ENCODE results near the gene CUL9.

The CUL9 gene

GRCh38 chr6:43186706-43187105 is 4.7 kb downstream of the CUL9 start:
- Histone ChIP-seq H3K27ac (ENCODE audit: low read depth, low read length) (no peak overlapping the region), H3K4me3 (ENCODE audit: low read depth in 1 of 2, low read length in 2 of 2) (no peak overlapping the region), H3K9me3 (ENCODE audit: low read length) (no peaks in the 10 kb centered on the region), H3K27me3 (ENCODE audit: control insufficient read depth in 1 of 2, insufficient read depth in 2 of 2, low read length in 2 of 2) (no peaks in the 10 kb centered on the region), H3K36me3 (ENCODE audit: insufficient read depth, low read length) (peaks cover 45% of the 10 kb centered on the region), H3K9ac (ENCODE audit: low read length) (no peak overlapping the region), H3K4me1 (ENCODE audit: insufficient read depth, low read length) (peaks cover 14% of the 10 kb centered on the region)

DNA sequence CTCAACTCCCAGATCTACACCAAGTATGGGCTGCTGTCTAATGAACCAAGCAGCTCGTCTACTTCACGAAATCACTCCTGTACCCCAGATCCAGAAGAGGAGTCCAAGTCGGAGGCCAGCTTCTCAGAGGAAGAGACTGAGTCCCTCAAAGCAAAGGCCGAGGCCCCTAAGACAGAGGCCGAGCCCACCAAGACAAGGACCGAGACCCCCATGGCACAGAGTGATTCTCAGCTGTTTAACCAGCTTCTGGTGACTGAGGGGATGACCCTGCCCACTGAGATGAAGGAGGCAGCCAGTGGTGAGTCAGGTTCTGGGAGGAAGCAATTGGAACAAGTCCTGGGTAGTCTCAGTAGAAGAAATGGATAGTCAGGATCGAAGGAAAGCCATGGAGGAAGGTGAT is 5.8 kb downstream of the CUL9 start:
- Histone ChIP-seq H3K9ac (ENCODE audit: low read length) (no peak overlapping the region), H3K4me3 (ENCODE audit: low read depth in 1 of 2, low read length in 2 of 2) (no peak overlapping the region), H3K9me3 (ENCODE audit: low read length) (no peaks in the 10 kb centered on the region), H3K4me1 (ENCODE audit: insufficient read depth, low read length) (peaks cover 9% of the 10 kb centered on the region), H3K27ac (ENCODE audit: low read depth, low read length) (no peak overlapping the region), H3K27me3 (ENCODE audit: control insufficient read depth in 1 of 2, insufficient read depth in 2 of 2, low read length in 2 of 2) (no peaks in the 10 kb centered on the region), H3K36me3 (ENCODE audit: insufficient read depth, low read length) (peaks cover 47% of the 10 kb centered on the region)

GRCh38 chr6:43188426-43188825 is 6.4 kb downstream of the CUL9 start:
- Histone ChIP-seq H3K4me3 (ENCODE audit: low read depth in 1 of 2, low read length in 2 of 2) (no peak overlapping the region), H3K4me1 (ENCODE audit: insufficient read depth, low read length) (peaks cover 3% of the 10 kb centered on the region), H3K9me3 (ENCODE audit: low read length) (no peaks in the 10 kb centered on the region), H3K36me3 (ENCODE audit: insufficient read depth, low read length) (peaks cover 53% of the 10 kb centered on the region), H3K27ac (ENCODE audit: low read depth, low read length) (no peak overlapping the region), H3K27me3 (ENCODE audit: control insufficient read depth in 1 of 2, insufficient read depth in 2 of 2, low read length in 2 of 2) (no peaks in the 10 kb centered on the region), H3K9ac (ENCODE audit: low read length) (no peak overlapping the region)

DNA sequence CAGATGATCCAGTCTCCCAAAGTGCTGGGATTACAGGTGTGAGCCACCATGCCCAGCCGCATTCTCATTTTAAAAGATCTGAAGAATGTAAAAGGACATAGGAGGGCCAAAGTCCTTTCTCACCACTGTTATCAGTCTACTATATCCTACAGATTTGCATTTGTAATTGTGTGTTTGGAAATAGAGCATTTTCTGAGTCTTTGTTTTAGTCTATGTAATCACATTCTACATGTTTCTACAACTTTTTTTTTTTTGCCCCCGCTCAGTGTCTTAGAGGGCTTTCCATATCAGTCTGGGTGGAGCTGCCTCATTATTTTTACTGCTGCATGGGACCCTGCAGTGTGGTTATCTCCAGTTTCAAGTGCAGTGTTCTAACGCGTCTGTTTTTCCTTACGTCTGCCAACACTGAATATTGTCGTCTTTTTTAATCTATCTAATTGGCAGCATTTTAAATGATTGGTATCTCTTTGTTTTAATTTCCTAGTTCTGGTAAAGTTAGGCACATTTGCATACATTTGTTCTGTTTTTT is 7.8 kb downstream of the CUL9 start:
- Histone ChIP-seq H3K9ac (ENCODE audit: low read length) (no peak overlapping the region), H3K36me3 (ENCODE audit: insufficient read depth, low read length) (peaks cover 49% of the 10 kb centered on the region)

DNA sequence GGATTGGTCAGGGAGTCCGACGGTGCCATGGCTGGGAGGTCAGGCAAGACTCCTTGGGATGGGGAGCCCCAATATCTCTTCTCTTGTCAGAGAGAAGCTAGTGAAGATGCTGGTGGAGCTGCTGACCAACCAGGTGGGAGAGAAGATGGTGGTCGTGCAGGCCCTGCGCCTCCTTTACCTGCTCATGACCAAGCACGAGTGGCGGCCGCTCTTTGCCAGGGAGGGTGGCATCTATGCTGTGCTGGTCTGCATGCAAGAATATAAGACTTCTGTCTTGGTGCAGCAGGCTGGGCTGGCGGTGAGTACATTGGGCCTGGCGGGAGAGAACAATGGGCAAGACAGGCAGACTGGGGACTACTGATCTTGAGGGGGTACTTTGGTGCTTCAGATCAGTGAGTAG is 10.9 kb downstream of the CUL9 start:
- no peak overlapping the region for H3K4me3 ChIP-seq (ENCODE audit: low read depth in 1 of 2, low read length in 2 of 2)
- H3K9me3 ChIP-seq (ENCODE audit: low read length) = no peaks in the 10 kb centered on the region
- H3K9ac ChIP-seq (ENCODE audit: low read length) = no peak overlapping the region
- H3K27me3 ChIP-seq (ENCODE audit: control insufficient read depth in 1 of 2, insufficient read depth in 2 of 2, low read length in 2 of 2) = no peaks in the 10 kb centered on the region
- no peak overlapping the region for H3K27ac ChIP-seq (ENCODE audit: low read depth, low read length)
- peaks cover 44% of the 10 kb centered on the region for H3K36me3 ChIP-seq (ENCODE audit: insufficient read depth, low read length)
- no peaks in the 10 kb centered on the region for H3K4me1 ChIP-seq (ENCODE audit: insufficient read depth, low read length)

More for the DNA sequence above, 7.8 kb downstream of the CUL9 start:
- H3K27me3 ChIP-seq (ENCODE audit: control insufficient read depth in 1 of 2, insufficient read depth in 2 of 2, low read length in 2 of 2) = no peaks in the 10 kb centered on the region
- no peak overlapping the region for H3K4me3 ChIP-seq (ENCODE audit: low read depth in 1 of 2, low read length in 2 of 2)
- H3K4me1 ChIP-seq (ENCODE audit: insufficient read depth, low read length) = no peaks in the 10 kb centered on the region
- no peaks in the 10 kb centered on the region for H3K9me3 ChIP-seq (ENCODE audit: low read length)
- H3K27ac ChIP-seq (ENCODE audit: low read depth, low read length) = no peak overlapping the region

DNA sequence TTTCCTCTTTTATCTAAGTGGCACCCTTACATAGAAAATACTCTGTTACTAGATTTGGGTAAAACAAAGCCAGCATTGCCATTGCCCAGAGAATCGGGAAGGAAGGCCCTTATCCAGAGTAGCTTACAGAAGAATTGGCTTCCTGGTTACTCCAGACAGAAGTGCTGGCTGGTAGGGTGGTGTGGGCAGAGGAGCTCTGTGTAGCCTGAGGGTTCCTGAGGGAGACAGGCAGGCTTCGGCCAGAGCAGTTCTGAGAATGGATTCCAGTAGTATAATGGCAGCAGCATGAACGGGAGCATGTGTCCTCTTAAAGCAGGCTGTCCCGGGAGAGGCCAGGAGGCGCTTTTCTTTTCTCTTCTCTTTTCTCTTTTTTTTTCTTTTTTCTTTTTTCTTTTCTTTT is 11.9 kb downstream of the CUL9 start:
- Histone ChIP-seq H3K36me3 (ENCODE audit: insufficient read depth, low read length) (peaks cover 40% of the 10 kb centered on the region), H3K4me1 (ENCODE audit: insufficient read depth, low read length) (no peaks in the 10 kb centered on the region), H3K4me3 (ENCODE audit: low read depth in 1 of 2, low read length in 2 of 2) (no peak overlapping the region), H3K27ac (ENCODE audit: low read depth, low read length) (no peak overlapping the region), H3K27me3 (ENCODE audit: control insufficient read depth in 1 of 2, insufficient read depth in 2 of 2, low read length in 2 of 2) (no peaks in the 10 kb centered on the region), H3K9me3 (ENCODE audit: low read length) (no peaks in the 10 kb centered on the region), H3K9ac (ENCODE audit: low read length) (no peak overlapping the region)

DNA sequence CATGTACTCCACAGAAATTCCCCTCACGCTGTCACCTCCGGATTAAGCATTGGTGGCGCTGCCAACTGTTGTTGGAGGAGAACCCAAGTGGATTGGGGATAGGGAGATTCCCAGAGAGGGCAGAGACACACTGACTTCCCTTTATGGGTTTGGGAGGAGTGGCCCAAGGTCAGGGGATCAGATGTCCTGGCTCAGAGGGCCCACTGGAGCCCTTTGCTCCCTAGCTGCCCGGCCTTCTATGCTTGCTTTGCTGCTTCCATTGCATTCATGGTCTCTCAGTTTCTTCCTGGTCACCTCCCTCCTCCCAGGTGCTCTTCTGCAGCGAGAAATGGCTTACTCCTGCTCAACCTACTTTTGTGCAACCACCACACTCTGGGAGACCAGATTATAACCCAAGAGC is 14.3 kb downstream of the CUL9 start:
- no peaks in the 10 kb centered on the region for H3K9me3 ChIP-seq (ENCODE audit: low read length)
- H3K27me3 ChIP-seq (ENCODE audit: control insufficient read depth in 1 of 2, insufficient read depth in 2 of 2, low read length in 2 of 2) = no peaks in the 10 kb centered on the region
- H3K4me3 ChIP-seq (ENCODE audit: low read depth in 1 of 2, low read length in 2 of 2) = no peak overlapping the region
- no peak overlapping the region for H3K27ac ChIP-seq (ENCODE audit: low read depth, low read length)
- H3K4me1 ChIP-seq (ENCODE audit: insufficient read depth, low read length) = no peaks in the 10 kb centered on the region
- H3K9ac ChIP-seq (ENCODE audit: low read length) = no peak overlapping the region
- H3K36me3 ChIP-seq (ENCODE audit: insufficient read depth, low read length) = peaks cover 55% of the 10 kb centered on the region

- Histone ChIP-seq H3K9ac (ENCODE audit: low read length) (no peak overlapping the region), H3K4me3 (ENCODE audit: low read depth in 1 of 2, low read length in 2 of 2) (no peak overlapping the region), H3K4me1 (ENCODE audit: insufficient read depth, low read length) (no peaks in the 10 kb centered on the region), H3K27ac (ENCODE audit: low read depth, low read length) (no peak overlapping the region), H3K27me3 (ENCODE audit: control insufficient read depth in 1 of 2, insufficient read depth in 2 of 2, low read length in 2 of 2) (no peaks in the 10 kb centered on the region), H3K9me3 (ENCODE audit: low read length) (no peaks in the 10 kb centered on the region), H3K36me3 (ENCODE audit: insufficient read depth, low read length) (peaks cover 62% of the 10 kb centered on the region)
Observed at GRCh38 chr6:43199912-43200311, 17.9 kb downstream of the CUL9 start.

- no peak overlapping the region for H3K4me3 ChIP-seq (ENCODE audit: low read depth in 1 of 2, low read length in 2 of 2)
- H3K36me3 ChIP-seq (ENCODE audit: insufficient read depth, low read length) = peaks cover 58% of the 10 kb centered on the region
- no peak overlapping the region for H3K27ac ChIP-seq (ENCODE audit: low read depth, low read length)
- H3K9me3 ChIP-seq (ENCODE audit: low read length) = no peaks in the 10 kb centered on the region
- no peak overlapping the region for H3K9ac ChIP-seq (ENCODE audit: low read length)
- H3K27me3 ChIP-seq (ENCODE audit: control insufficient read depth in 1 of 2, insufficient read depth in 2 of 2, low read length in 2 of 2) = no peaks in the 10 kb centered on the region
- no peaks in the 10 kb centered on the region for H3K4me1 ChIP-seq (ENCODE audit: insufficient read depth, low read length)
Observed at GRCh38 chr6:43200541-43200940, 18.5 kb downstream of the CUL9 start.

DNA sequence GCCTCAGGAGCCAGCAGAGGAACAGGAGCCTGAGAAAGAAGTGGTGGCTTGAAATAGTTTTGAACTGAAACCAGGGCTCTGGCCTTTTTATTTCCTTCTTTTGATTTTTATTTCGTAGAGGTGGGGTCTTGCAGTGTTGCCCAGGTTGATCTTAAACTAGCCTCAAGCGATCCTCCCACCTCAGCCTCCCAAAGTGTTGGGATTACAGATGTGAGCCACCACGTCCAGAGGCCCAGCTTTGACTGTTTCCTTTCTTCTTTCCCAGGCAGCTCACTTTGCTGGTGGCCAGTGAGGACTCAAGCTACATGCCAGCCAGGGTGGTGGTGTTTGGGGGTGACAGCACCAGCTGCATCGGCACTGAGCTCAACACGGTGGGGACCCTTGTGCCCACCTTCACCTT is 20.5 kb downstream of the CUL9 start:
- peaks cover 42% of the 10 kb centered on the region for H3K36me3 ChIP-seq (ENCODE audit: insufficient read depth, low read length)

GRCh38 chr6:43203029-43203717 is 21.2 kb downstream of the CUL9 start:
- H3K4me3 ChIP-seq (ENCODE audit: low read depth in 1 of 2, low read length in 2 of 2) = no peak overlapping the region
- H3K36me3 ChIP-seq (ENCODE audit: insufficient read depth, low read length) = peaks cover 42% of the 10 kb centered on the region

More for the DNA sequence above, 20.5 kb downstream of the CUL9 start:
- Histone ChIP-seq H3K27ac (ENCODE audit: low read depth, low read length) (no peak overlapping the region), H3K4me3 (ENCODE audit: low read depth in 1 of 2, low read length in 2 of 2) (no peak overlapping the region), H3K4me1 (ENCODE audit: insufficient read depth, low read length) (no peaks in the 10 kb centered on the region), H3K27me3 (ENCODE audit: control insufficient read depth in 1 of 2, insufficient read depth in 2 of 2, low read length in 2 of 2) (no peaks in the 10 kb centered on the region), H3K9me3 (ENCODE audit: low read length) (no peaks in the 10 kb centered on the region), H3K9ac (ENCODE audit: low read length) (no peak overlapping the region)

GRCh38 chr6:43203718-43204095 is 21.7 kb downstream of the CUL9 start:
- Histone ChIP-seq H3K4me3 (ENCODE audit: low read depth in 1 of 2, low read length in 2 of 2) (no peak overlapping the region), H3K9me3 (ENCODE audit: low read length) (no peaks in the 10 kb centered on the region), H3K36me3 (ENCODE audit: insufficient read depth, low read length) (peaks cover 38% of the 10 kb centered on the region)

More at GRCh38 chr6:43203029-43203717, 21.2 kb downstream of the CUL9 start:
- H3K27me3 ChIP-seq (ENCODE audit: control insufficient read depth in 1 of 2, insufficient read depth in 2 of 2, low read length in 2 of 2) = no peaks in the 10 kb centered on the region
- no peaks in the 10 kb centered on the region for H3K9me3 ChIP-seq (ENCODE audit: low read length)
- no peak overlapping the region for H3K27ac ChIP-seq (ENCODE audit: low read depth, low read length)
- H3K4me1 ChIP-seq (ENCODE audit: insufficient read depth, low read length) = no peaks in the 10 kb centered on the region
- no peak overlapping the region for H3K9ac ChIP-seq (ENCODE audit: low read length)

More at GRCh38 chr6:43203718-43204095, 21.7 kb downstream of the CUL9 start:
- no peak overlapping the region for H3K27ac ChIP-seq (ENCODE audit: low read depth, low read length)
- no peaks in the 10 kb centered on the region for H3K4me1 ChIP-seq (ENCODE audit: insufficient read depth, low read length)
- no peak overlapping the region for H3K9ac ChIP-seq (ENCODE audit: low read length)
- no peaks in the 10 kb centered on the region for H3K27me3 ChIP-seq (ENCODE audit: control insufficient read depth in 1 of 2, insufficient read depth in 2 of 2, low read length in 2 of 2)
